ENCODE data around the gene SDCCAG8. TPM values are rescaled to one million over a fixed set of nuclear protein-coding genes. Genes with fewer than 3 reads are reported as not detected.

SDCCAG8 gene
- total and polyA plus RNA-seq, 2 of the 8 experiments (the other 6 are each of a cell fraction or from before 2014, with no cell fraction given) = 15.6 to 21.0 TPM

GRCh38 chr1:243313635-243314536 is 58.0 kb downstream of the SDCCAG8 start (continued):
- TF ChIP-seq CHD7 (IDR thresholded peaks at IDR 0.05; ENCODE audit: insufficient replicate concordance, low read length) = no peak
- no peak for TF ChIP-seq ASH2L (IDR thresholded peaks at IDR 0.05; ENCODE audit: low read length)
- no peak for TF ChIP-seq RBBP5 (IDR thresholded peaks at IDR 0.05; ENCODE audit: borderline replicate concordance, low read depth, low read length)
- TF ChIP-seq POLR2AphosphoS5 (IDR thresholded peaks at IDR 0.05; ENCODE audit: low read depth, low read length) = no peak
- TF ChIP-seq SP2 (IDR thresholded peaks at IDR 0.05; ENCODE audit: low read length) = no peak
- TF ChIP-seq NRF1 (IDR thresholded peaks at IDR 0.05; ENCODE audit: low read depth, low read length) = no peak
- TF ChIP-seq GTF2F1 (IDR thresholded peaks at IDR 0.05; ENCODE audit: borderline replicate concordance, low read depth, low read length) = no peak
- TF ChIP-seq CREB1 (IDR thresholded peaks at IDR 0.05) = no peak
- no peak for TF ChIP-seq USF2 (IDR thresholded peaks at IDR 0.05; ENCODE audit: low read length)

Data from H1 (cell line).